ENCODE results near the gene GARNL3.

The GARNL3 gene

DNA sequence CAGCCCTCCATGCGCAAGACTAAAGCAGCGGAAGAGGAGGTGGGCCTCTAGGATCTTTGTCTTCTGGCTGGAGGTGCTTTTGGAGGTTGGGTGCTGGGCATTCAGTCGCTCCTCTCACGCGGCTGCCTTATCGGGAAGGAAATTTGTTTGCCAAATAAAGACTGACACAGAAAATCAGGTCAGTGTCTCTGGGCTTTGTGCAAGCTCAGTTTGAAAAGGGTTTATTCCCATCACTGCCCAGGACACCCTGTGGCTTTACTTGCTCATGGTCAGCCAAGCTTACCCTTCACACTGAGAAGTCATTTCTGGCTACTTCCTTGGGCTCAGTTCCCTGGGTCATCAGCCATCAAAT is 142.9 kb downstream of the GARNL3 start:
- DNase-seq, result no peak
- in situ Hi-C loops (cut with HindIII; ENCODE audit: low pct_ligation_motif_present, low pct_unique_long_range_greater_than_20kb, low sequenced_read_pairs), result no loop called here

DNA sequence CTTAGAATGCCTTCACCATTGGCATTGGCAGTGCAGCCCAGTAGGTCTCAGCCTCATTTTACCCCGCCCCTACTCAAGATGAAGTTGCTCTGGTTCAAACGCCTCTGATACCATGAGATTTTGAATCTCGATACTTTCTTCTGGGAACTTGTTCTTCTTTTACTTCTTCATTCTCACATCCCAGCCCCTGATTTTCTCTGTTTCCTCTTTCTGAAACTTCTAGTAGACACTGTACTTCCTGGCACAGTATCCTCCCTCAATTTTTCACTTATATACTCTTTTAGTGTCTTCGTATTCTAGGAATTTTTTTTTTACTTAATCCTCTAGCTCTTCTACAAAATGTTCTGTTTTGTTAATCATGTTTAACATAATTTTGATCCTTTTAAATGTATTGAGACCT is 146.5 kb downstream of the GARNL3 start:
- in situ Hi-C loops (cut with HindIII; ENCODE audit: low pct_ligation_motif_present, low pct_unique_long_range_greater_than_20kb, low sequenced_read_pairs), result no loop called here
- no peak for DNase-seq

DNA sequence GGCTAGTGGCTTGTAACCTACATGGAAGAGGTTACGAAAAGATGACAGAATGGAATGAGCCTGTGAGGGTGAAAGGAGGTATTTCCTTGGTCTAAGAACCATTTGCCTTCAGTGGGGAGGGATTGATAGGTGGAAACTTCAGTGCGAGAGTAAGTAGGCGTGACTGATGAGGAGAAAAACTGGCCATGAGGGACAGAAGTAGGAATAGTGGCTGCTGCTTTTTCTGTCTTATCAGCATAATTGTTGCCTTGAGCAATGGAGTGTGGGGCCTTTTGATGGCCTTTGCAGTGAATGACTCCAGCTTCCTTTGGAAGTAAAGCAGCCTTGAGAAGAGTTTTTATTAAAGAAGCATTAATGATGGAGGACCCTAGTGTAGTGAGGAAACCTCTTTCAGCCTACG is 150.6 kb downstream of the GARNL3 start:
- no peak for DNase-seq
- in situ Hi-C loops (cut with HindIII; ENCODE audit: low pct_ligation_motif_present, low pct_unique_long_range_greater_than_20kb, low sequenced_read_pairs), result no loop called here

DNA sequence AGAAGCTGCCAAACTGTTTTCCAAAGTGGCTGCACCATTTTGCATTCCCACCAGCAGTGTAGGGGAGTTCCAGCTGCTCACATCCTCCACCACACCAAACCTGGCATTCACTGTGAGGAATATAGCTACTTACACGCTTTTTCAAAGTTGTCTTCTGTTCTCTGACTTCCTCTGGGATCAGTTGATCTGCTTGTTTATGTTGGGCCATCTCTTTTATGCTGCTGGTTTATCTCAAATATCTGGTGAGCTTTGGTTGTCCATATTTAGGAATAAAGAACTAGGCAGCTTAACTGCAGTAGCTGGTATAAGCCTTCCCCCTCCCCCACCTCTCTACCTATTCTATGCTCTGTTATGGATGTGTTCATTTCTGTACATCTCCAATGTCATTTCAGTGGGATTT is 151.1 kb downstream of the GARNL3 start:
- in situ Hi-C loops (cut with HindIII; ENCODE audit: low pct_ligation_motif_present, low pct_unique_long_range_greater_than_20kb, low sequenced_read_pairs), result no loop called here
- DNase-seq, result no peak

DNA sequence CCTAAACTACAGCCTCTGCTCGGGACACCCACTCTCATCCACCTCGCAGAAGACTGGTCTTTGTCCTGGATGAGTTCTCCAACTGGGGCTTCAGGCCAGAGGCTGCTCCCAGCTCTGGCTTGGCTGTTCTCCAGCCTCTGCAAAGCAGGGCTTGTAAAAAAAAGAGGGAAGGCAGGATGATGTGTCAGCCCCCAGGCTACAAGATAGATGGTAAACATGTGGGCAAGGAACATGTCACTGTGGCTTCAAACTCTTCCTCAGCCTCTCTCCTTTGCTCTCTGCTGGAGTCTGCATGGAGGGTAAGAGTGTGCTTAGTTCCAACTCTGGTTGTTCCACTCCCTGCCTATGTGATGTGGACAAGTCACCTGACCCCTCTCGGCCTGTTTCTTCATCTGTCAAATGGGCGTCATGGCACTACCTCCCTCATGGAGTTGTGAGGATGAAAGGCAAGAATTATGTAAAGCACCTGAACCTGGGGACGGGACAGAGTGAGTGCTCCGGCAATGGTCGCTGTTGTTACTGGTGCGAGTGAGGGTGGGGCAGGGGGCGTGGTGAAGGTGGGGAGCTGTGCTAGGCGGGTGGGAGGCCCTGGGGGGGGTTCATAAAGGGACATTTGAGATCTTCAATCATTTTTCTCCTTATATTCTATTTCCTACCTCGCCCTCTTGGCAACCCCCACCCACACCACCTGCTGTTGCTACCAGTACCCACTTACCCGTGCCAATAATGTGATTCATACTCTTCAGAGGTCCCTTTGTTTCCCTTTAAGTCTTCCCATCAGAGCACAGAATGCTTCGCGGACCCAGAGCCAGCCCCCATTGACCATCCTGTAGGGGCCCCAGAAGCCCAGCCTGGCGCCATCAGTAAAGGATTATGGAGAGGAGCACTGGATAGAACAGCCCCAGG is 152.8 kb downstream of the GARNL3 start:
- in situ Hi-C loops (cut with HindIII; ENCODE audit: low pct_ligation_motif_present, low pct_unique_long_range_greater_than_20kb, low sequenced_read_pairs), result no loop called here
- no peak for DNase-seq

DNA sequence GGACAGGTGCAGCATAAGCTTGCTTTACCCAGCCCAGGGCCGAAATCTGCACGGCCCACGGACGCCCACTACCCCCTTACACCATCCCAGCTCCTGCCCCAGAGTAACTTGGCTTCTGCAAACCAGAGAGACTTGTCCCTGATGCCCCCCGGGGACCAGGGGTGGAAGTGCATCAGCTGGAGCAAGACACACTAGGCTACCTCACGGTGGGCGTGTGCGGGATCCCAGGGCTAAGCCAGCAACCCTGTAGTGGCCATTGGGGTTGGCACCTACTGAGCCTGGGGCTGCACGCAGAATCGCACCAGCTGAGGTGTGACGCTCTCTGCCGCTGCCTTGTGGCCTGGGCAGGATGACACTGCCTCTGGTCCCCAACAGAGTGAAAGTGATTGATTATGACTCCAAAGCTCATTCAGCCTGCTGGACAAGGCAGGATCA is 153.5 kb downstream of the GARNL3 start:
- in situ Hi-C loops (cut with HindIII; ENCODE audit: low pct_ligation_motif_present, low pct_unique_long_range_greater_than_20kb, low sequenced_read_pairs), result no loop called here
- peak; percentile 46 for DNase-seq

DNA sequence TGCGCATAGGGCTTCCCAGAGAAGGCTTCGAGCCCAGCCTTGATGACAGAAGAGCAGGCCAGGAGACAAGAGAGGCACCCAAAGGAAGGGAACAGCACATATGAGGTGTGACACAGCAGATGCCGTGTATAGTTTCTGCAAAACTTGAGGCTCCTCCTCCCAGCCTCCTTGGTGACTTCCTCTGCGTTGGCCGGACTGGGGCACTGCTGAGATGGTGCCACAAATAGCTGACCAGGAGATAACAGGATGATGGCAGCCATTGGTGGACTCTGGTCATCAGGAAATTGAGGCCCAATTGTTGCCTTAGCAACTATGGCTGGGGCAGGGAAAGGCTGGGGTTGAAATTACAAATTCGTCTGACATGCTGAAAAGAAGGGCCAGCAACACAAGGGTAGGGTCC is 154.8 kb downstream of the GARNL3 start:
- DNase-seq, result no peak
- in situ Hi-C loops (cut with HindIII; ENCODE audit: low pct_ligation_motif_present, low pct_unique_long_range_greater_than_20kb, low sequenced_read_pairs), result no loop called here

DNA sequence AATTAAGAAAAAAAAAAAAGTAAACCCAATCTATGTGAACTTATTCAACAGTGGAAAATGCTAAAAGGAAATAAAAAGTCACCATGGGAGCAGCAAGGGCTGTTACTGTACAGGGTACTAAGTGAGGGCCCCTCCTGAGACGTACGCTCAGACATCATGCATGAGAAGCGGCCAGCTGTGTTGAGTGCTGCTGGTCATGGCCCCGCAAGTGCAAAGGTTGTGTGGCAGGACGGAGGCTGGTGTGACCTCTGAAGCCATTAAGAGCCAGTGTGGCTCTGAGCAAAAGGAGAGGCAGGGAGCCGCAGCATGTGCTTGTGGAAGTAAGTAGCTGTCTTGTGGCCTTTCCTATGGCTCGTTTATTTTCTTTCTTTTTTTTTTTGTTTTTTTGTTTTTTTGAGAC is 156.5 kb downstream of the GARNL3 start:
- in situ Hi-C loops (cut with HindIII; ENCODE audit: low pct_ligation_motif_present, low pct_unique_long_range_greater_than_20kb, low sequenced_read_pairs), result no loop called here
- DNase-seq, result no peak

DNA sequence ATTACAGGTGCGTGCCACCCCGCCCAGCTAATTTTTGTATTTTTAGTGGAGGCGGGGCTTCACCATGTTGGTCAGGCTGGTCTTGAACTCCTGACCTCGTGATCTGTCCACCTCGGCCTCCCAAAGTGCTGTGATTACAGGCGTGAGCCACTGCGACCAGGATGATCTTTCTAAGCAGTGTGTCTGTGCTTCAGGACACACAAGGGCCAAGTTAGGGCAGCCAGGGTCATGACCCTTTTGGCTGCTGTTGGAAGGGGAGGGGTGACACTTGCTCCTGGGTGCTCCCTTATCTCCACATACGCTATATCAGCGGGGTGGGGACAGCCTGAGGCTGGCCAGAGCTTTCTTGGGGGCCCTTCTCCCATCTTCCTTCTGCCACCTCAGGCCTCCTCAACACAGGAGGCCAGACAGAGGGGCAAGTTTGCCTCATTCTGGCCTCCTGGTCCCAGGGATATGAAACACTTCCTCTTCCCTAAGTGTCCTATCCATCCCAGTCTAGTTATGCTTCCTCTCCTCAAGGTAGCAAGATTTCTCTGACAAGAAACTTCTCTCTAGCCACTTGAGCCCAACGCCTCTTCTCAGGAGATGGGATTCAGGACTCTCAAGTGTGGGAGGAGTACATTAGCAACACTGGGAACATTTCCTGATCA is 157.7 kb downstream of the GARNL3 start:
- in situ Hi-C loops (cut with HindIII; ENCODE audit: low pct_ligation_motif_present, low pct_unique_long_range_greater_than_20kb, low sequenced_read_pairs), result no loop called here
- no peak for DNase-seq

DNA sequence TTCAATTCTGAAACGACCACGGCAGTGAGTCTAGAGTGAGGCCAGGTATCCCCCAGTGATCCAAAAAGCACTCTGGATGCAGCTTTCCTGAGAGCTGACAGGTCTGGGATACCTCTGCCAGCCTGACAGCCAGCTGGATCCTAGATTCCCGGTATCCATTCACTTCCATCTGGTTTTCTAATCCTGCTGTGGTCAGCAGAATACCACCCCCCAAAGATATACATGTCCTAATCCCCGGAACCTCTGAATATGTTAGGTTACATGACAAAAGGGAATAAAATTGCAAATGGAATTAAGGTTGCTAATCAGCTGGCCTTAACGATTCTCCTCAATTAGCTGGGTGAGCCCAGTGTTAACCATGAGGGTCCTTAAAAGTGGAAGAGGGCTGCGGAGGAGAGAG is 158.2 kb downstream of the GARNL3 start:
- no peak for DNase-seq
- in situ Hi-C loops (cut with HindIII; ENCODE audit: low pct_ligation_motif_present, low pct_unique_long_range_greater_than_20kb, low sequenced_read_pairs), result no loop called here

DNA sequence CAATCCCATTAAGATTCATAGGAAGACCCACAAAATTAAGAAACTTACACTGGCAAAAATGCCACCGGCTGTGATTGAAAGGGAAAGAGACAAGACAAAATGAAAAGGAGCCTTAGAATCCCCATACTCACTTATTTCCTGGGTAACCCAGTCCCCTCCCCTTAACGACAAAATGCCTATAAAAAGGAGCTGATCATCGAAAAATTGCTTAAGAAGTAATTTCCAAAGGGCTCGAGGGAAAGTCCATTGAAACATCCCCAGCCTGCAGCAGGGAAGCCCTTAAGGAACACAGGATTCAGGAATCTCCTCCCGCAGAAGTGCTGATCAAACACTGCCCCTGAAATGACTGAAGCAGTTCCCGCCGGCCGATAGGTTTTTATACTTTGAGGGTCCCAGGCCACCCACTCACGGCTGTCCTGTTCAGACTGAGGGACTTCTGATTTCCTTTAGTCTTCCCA is 158.9 kb downstream of the GARNL3 start:
- in situ Hi-C loops (cut with HindIII; ENCODE audit: low pct_ligation_motif_present, low pct_unique_long_range_greater_than_20kb, low sequenced_read_pairs), result no loop called here
- no peak for DNase-seq

DNA sequence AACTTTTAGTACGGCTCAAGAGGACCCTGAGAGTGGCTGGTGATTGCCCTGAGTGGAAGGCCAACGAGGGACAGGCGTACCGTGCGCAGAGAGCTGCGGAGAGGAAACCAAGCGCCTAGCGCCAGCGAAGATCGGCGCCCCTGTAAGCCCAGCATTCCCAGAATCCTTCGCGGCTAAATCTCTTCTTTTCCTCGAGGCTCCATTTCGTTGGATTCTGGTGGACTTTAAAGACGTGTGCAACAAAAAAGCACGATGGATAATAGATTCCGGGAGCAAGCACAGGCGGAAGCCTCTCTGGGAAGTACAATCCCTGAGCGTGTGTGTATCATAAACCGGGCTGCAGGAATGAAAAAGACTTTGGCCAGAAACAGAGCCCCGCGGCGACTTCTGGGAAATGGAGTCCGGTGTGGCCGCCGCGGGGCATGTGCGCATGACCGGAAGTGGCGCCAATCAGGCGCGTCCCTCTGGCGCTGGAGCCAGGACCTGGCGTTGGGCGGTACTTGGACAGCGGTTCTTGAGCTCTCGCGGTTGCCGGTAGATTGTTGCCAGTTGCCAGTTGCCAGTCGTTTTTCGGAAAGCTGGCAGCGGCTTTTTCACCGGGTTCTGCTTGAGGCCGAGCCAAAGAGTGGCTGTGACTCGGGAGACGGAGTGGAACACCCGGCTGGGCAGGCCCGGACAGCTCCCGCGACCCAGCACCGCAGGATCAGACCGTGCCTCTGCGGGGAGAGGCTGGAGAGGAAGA is 159.5 kb downstream of the GARNL3 start, which contains the start of gene ZNF79:
Gene ZNF79, plus strand, starts transcription at position 449 of the 742 bp plus-strand sequence. CDS start 406 bp downstream, outside the sequence.
- DNase-seq, result peak; percentile 89
- in situ Hi-C loops (cut with HindIII; ENCODE audit: low pct_ligation_motif_present, low pct_unique_long_range_greater_than_20kb, low sequenced_read_pairs), result no loop called here

DNA sequence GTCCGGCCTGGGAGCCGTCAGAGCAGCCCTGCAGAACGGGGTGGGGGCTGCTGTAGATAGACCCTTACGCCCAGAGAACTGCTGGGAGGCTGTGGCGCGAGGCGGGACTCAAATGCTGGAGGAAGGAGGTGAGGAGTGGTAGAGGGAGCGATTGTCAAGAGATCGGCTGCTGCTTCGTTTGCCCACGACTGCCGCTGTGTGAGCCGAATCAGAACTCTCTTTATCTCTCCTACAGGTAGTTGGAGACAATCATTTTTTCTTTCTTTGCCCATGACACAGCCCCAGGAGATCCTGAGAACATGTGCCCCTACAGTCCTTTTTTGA is 160.1 kb downstream of the GARNL3 start:
- in situ Hi-C loops (cut with HindIII; ENCODE audit: low pct_ligation_motif_present, low pct_unique_long_range_greater_than_20kb, low sequenced_read_pairs), result no loop called here
- DNase-seq, result no peak

DNA sequence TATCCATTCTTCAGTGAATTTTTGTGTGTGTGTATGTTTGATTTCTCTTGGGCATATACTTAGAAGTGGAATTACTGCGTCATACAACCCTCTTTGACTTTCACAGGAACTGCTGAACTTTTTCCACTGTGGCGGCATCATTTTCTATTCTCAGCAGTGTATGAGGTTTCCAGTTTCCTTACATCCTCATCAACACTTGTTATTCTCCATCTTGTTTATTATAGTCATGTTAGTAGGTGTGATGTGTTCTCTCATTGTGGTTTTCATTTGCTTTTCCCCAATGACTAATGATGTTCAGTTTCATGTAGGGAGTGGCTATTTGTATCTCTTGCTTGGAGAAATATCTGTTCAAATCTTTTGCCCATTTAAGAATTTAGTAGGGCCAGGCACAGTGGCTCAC is 162.2 kb downstream of the GARNL3 start:
- in situ Hi-C loops (cut with HindIII; ENCODE audit: low pct_ligation_motif_present, low pct_unique_long_range_greater_than_20kb, low sequenced_read_pairs), result no loop called here

DNA sequence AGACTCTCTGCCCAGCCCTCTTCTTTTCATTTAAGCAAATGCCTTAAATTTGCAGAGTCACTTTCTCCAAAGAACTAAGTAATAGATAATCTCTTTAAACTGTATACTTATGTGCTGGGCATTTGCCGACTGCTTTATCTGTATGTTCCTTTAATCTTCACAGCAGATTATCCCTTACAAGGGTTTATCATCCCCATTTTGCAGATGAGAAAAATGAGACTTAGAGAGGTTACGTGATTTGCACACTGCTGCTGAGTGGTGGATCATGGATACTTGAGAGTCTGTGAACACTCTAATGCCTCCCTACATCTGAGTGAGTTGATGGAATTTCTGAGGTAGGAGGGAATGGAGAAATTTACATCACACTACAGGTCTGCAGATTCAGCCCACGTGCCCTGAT is 163.8 kb downstream of the GARNL3 start:
- in situ Hi-C loops (cut with HindIII; ENCODE audit: low pct_ligation_motif_present, low pct_unique_long_range_greater_than_20kb, low sequenced_read_pairs), result no loop called here
- no peak for DNase-seq

More for the DNA sequence above, 162.2 kb downstream of the GARNL3 start:
- no peak for DNase-seq

DNA sequence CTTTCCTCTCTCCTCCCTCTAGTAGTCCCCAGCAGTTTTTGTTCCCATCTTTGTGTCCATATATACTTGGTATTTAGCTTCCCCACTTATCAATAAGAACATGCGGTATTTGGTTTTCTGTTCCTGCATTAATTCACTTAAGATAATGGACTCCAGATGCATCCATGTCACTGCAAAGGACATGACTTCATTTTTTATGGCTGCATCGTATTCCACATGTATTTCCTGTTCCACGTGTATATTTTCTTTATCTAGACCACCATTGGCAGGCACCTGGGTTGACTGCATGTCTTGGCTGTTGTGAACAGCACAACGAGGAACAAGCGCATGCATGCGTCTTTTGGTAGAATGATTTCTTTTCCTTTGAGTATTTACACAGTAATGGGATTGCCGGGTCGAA is 165.8 kb downstream of the GARNL3 start:
- in situ Hi-C loops (cut with HindIII; ENCODE audit: low pct_ligation_motif_present, low pct_unique_long_range_greater_than_20kb, low sequenced_read_pairs), result no loop called here

DNA sequence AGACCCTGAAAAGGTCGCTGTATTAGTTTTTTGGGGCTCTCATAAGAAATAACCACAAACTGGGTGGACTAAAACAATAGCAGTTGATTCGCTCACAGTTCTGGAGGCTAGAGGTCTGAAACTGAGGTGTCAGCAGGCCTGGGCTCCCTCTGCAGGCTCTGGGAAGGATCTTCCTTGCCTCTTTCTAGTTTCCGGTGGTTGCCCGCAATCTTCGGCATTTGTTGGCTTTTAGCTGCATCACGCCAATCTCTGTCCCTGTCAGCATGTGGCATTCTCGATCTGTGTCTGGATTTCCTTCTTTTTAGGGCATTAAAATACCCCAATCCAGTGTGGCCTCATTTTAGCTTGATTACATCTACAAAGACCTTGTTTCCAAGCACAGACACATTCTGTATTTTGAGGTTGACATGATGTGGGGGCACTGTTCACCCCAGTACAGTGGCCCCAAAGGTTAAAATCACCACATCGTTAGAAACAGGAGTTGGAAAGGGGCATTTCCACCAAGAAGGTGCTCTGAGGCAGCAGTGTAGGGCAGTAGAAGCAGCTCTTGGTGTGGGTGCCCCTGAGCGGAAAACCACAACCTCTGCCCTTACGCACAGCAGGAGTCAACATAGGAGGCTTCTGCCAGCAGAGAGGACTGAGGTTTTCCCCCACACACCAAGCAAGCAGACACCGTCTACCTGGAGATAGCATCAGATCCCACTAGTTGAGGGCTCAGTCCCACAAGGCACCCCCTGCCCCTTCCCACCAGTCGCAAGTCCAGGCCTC is 173.1 kb downstream of the GARNL3 start:
- DNase-seq, result no peak
- in situ Hi-C loops (cut with HindIII; ENCODE audit: low pct_ligation_motif_present, low pct_unique_long_range_greater_than_20kb, low sequenced_read_pairs), result no loop called here

More for the DNA sequence above, 165.8 kb downstream of the GARNL3 start:
- no peak for DNase-seq

DNA sequence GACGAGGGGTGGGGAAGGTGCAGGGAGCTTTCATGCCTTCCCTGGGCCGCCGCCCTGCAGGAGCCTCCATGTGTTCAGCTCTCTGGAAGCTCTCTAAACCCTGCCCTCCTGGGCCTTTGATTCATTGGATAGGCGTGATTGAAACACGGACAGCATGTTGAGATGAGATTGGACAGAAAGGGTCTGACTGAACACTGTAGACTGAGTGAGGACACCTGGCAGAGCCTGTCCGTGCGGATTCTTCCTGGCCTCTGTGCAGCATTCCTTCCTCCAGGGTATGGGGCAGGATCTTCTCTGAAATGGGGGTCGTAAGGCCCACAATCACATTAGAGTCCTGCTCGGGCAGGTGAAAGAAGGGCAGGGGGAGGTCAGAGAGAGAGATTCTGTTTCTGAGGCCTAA is 173.8 kb downstream of the GARNL3 start:
- in situ Hi-C loops (cut with HindIII; ENCODE audit: low pct_ligation_motif_present, low pct_unique_long_range_greater_than_20kb, low sequenced_read_pairs), result no loop called here
- DNase-seq, result no peak

Data from ACHN (cell line).